Bronchial epithelial cell (primary cell): Measurements from ENCODE around the gene ERI3. TPM values are rescaled to one million over a fixed set of nuclear protein-coding genes. Genes with fewer than 3 reads are reported as not detected.

ENCODE experiments used
- DNase-seq: peaks from one replicate; pipeline ENCODE4 v3.0.0-alpha.2; 2010; ENCODE audit warnings: low read depth
- FAIRE-seq: peaks from 2 replicates; lab custom pipeline; 2011; peaks lifted over from hg19 to GRCh38; lab: Jason Lieb, UNC
- H3K27me3 ChIP-seq: 2 replicates; pipeline ENCODE4 v1.5.1; 2011; ENCODE audit warnings: low read length; ENCODE audit not compliant: control insufficient read depth, insufficient read depth
- H3K36me3 ChIP-seq: 2 replicates; pipeline ENCODE4 v1.5.1; 2011; ENCODE audit warnings: low read length; ENCODE audit not compliant: control insufficient read depth, insufficient read depth
- H3K4me3 ChIP-seq: 2 replicates; pipeline ENCODE4 v1.5.1; 2011; ENCODE audit warnings: mild to moderate bottlenecking, low read depth, low read length, control low read depth
- CTCF ChIP-seq: IDR thresholded peaks from 2 replicates; pipeline ENCODE4 v1.5.1; 2011; ENCODE audit warnings: mild to moderate bottlenecking, moderate library complexity, low read length, control low read depth, inconsistent platforms; ENCODE audit not compliant: insufficient read depth, severe bottlenecking
- total RNA-seq: library from RNA; depleted of rRNA; stranded (reverse); fragments of >200 nt; gene quantifications from 2 replicates; pipeline ENCODE4 v1.2.1, GENCODE V29; 2014

ERI3 gene
- total RNA-seq, 1 donor from 2014 or later = 22.1 TPM

- no peak overlapping the region for H3K4me3 ChIP-seq
- FAIRE-seq (no peak), DNase-seq (no peak)
- no peaks in the 10 kb centered on the region for H3K27me3 ChIP-seq
- peaks cover 16% of the 10 kb centered on the region for H3K36me3 ChIP-seq
- TF ChIP-seq CTCF = no peak
These were observed 41.7 kb downstream of the ERI3 start for GRCh38 chr1:44313265-44313918.

- Histone ChIP-seq H3K4me3 (no peak overlapping the region), H3K36me3 (peaks cover 18% of the 10 kb centered on the region), H3K27me3 (no peaks in the 10 kb centered on the region)
- DNase-seq (no peak), FAIRE-seq (no peak)
- TF ChIP-seq CTCF = no peak
These were observed 42.5 kb downstream of the ERI3 start for GRCh38 chr1:44312399-44313196.

GRCh38 chr1:44310006-44310405 is 45.1 kb downstream of the ERI3 start:
- TF ChIP-seq CTCF = no peak
- DNase-seq (no peak), FAIRE-seq (no peak)
- peaks cover 16% of the 10 kb centered on the region for H3K36me3 ChIP-seq
- no peaks in the 10 kb centered on the region for H3K27me3 ChIP-seq
- H3K4me3 ChIP-seq = no peak overlapping the region

- H3K36me3 ChIP-seq = peaks cover 15% of the 10 kb centered on the region
- H3K27me3 ChIP-seq = no peaks in the 10 kb centered on the region
- no peak for DNase-seq
- TF ChIP-seq CTCF = no peak
- no peak for FAIRE-seq
- H3K4me3 ChIP-seq = no peak overlapping the region
These were observed 49.1 kb downstream of the ERI3 start for GRCh38 chr1:44305962-44306422.

GRCh38 chr1:44303532-44303931 is 51.5 kb downstream of the ERI3 start:
- Histone ChIP-seq H3K36me3 (peaks cover 15% of the 10 kb centered on the region), H3K4me3 (no peak overlapping the region), H3K27me3 (no peaks in the 10 kb centered on the region)
- TF ChIP-seq CTCF = no peak
- FAIRE-seq = peak; percentile 18
- DNase-seq = no peak
